A549 (cell line): Measurements from ENCODE around the gene ZFYVE9. TPM values are rescaled to one million over a fixed set of nuclear protein-coding genes. Genes with fewer than 3 reads are reported as not detected.

Experiments
- ATAC-seq, 2 experiments: fragments of 200-7000 bp in 1 of 2; fragments of >200 bp in 1 of 2; cut with Nextera tagmentation in 1 of 2; cut with Tn5 transposase in 1 of 2; 3 replicates each; pipeline versions ENCODE4 v1.8.0 to v1.9.1; 2018 to 2020; ENCODE audit warnings: mild to moderate bottlenecking in 1 of 2, moderate library complexity in 1 of 2
- CTCF ChIA-PET: fragments of 300-600 bp; sonication (Branson Sonifier 250); formaldehyde crosslinking; extraction: SDS; loops from one replicate; lab custom pipeline; 2021; ENCODE audit warnings: antibody characterized with exemption, inconsistent platforms; lab: Yijun Ruan, JAX
- POLR2A ChIA-PET: fragments of 350-600 bp; formaldehyde crosslinking; extraction: SDS; loops from one replicate; lab custom pipeline; 2021; ENCODE audit warnings: antibody characterized with exemption, inconsistent platforms; lab: Yijun Ruan, JAX
- DNase-seq, 2 experiments: peaks; one replicate each; pipeline versions ENCODE4 v3.0.0 to v3.0.0-alpha.2; 2011 to 2016; ENCODE audit warnings: low read depth in 1 of 2, low spot score in 1 of 2
- FAIRE-seq: peaks from 2 replicates; lab custom pipeline; 2011; peaks lifted over from hg19 to GRCh38; lab: Jason Lieb, UNC
- H3K27ac ChIP-seq, 2 experiments: fragments of >200 bp; sonication (Bioruptor Twin); formaldehyde crosslinking; 3 replicates each; pipeline ENCODE4 v1.5.1; 2016 to 2017
- H3K4me1 ChIP-seq: fragments of >200 bp; sonication (Bioruptor Twin); formaldehyde crosslinking; 3 replicates; pipeline ENCODE4 v1.6.1; 2016
- H3K4me2 ChIP-seq: fragments of >200 bp; sonication (Bioruptor Twin); formaldehyde crosslinking; 3 replicates; pipeline ENCODE4 v1.6.1; 2016
- H3K4me3 ChIP-seq: fragments of >200 bp; sonication (Bioruptor Twin); formaldehyde crosslinking; 3 replicates; pipeline ENCODE4 v1.5.1; 2016
- H3K9me3 ChIP-seq: fragments of >200 bp; sonication (Bioruptor Twin); formaldehyde crosslinking; 3 replicates; pipeline ENCODE4 v1.6.1; 2016
- BHLHE40 ChIP-seq: IDR thresholded peaks from 2 replicates; pipeline ENCODE4 v1.6.1; 2012; ENCODE audit warnings: low read depth, low read length, inconsistent platforms
- CBX8 ChIP-seq: fragments of 200-600 bp; sonication (generic); IDR thresholded peaks from 2 replicates; pipeline ENCODE4 v1.6.1; 2016
- CHD4 ChIP-seq: fragments of 200-600 bp; sonication (generic); IDR thresholded peaks from 2 replicates; pipeline ENCODE4 v1.6.1; 2016; ENCODE audit warnings: antibody characterized with exemption, mild to moderate bottlenecking, borderline replicate concordance
- FOSB ChIP-seq: fragments of 250-450 bp; sonication (Bioruptor Pico); IDR thresholded peaks from 2 replicates; pipeline ENCODE4 v1.5.0; 2020; ENCODE audit warnings: mild to moderate bottlenecking, moderate library complexity
- FOSL2 ChIP-seq, 2 experiments: fragments of 450-650 bp in 1 of 2; fragments of >200 bp in 1 of 2; sonication (Bioruptor Twin) in 1 of 2; formaldehyde crosslinking; IDR thresholded peaks; 2 replicates each; pipeline versions ENCODE4 v1.5.0 to v1.6.1; 2016 to 2020; ENCODE audit warnings: mild to moderate bottlenecking in 1 of 2, moderate library complexity in 1 of 2
- HOXB13 ChIP-seq: fragments of 250-450 bp; sonication (Bioruptor Pico); IDR thresholded peaks from 2 replicates; pipeline ENCODE4 v1.5.0; 2020; ENCODE audit warnings: low read depth, mild to moderate bottlenecking, moderate library complexity
- JUN ChIP-seq, 2 experiments: fragments of >200 bp; sonication (Bioruptor Twin); formaldehyde crosslinking; IDR thresholded peaks; 2 replicates in 1 of 2; 3 replicates in 1 of 2; pipeline ENCODE4 v1.6.1; 2016 to 2017
- KDM5A ChIP-seq: fragments of 200-600 bp; sonication (generic); IDR thresholded peaks from 2 replicates; pipeline ENCODE4 v1.6.1; 2016; ENCODE audit warnings: antibody characterized with exemption, mild to moderate bottlenecking
- MAFK ChIP-seq: fragments of 450-650 bp; IDR thresholded peaks from 2 replicates; pipeline ENCODE4 v1.6.1; 2014; ENCODE audit not compliant: partially characterized antibody
- MAZ ChIP-seq: fragments of 150-350 bp; IDR thresholded peaks from 2 replicates; pipeline ENCODE4 v1.6.1; 2014; ENCODE audit warnings: antibody characterized with exemption, low read depth, low read length, borderline replicate concordance
- POLR2A ChIP-seq: IDR thresholded peaks from 2 replicates; pipeline ENCODE4 v1.6.1; 2012; ENCODE audit warnings: mild to moderate bottlenecking, low read length
- POLR2AphosphoS2 ChIP-seq: conservative IDR thresholded peaks from 2 replicates; pipeline ENCODE4 v1.6.1; 2012; ENCODE audit warnings: low read length, improper control_type of control experiment, inconsistent platforms
- RARB ChIP-seq: fragments of 250-450 bp; sonication (Bioruptor Pico); IDR thresholded peaks from 2 replicates; pipeline ENCODE4 v1.8.0; 2021; ENCODE audit warnings: mild to moderate bottlenecking, moderate library complexity
- RNF2 ChIP-seq: fragments of 200-600 bp; sonication (generic); IDR thresholded peaks from 2 replicates; pipeline ENCODE4 v1.6.1; 2016; ENCODE audit warnings: low read depth, mild to moderate bottlenecking, antibody characterized with exemption, moderate library complexity, borderline replicate concordance
- SMC3 ChIP-seq: fragments of >200 bp; sonication (Bioruptor Twin); formaldehyde crosslinking; IDR thresholded peaks from 3 replicates; pipeline ENCODE4 v1.6.1; 2018; ENCODE audit warnings: inconsistent platforms
- SREBF2 ChIP-seq: fragments of 450-650 bp; IDR thresholded peaks from 2 replicates; pipeline ENCODE4 v1.6.1; 2014; ENCODE audit warnings: mild to moderate bottlenecking, moderate library complexity
- ZFP36 ChIP-seq: fragments of 450-650 bp; IDR thresholded peaks from 2 replicates; pipeline ENCODE4 v1.6.1; 2014; ENCODE audit warnings: borderline replicate concordance; ENCODE audit not compliant: partially characterized antibody
- WGBS: methylation state at CpG from one replicate; pipeline ENCODE4 v1.1.6; 2017; ENCODE audit errors: missing lambda C conversion rate; 5-methylcytosine and 5-hydroxymethylcytosine counted together
- polyA plus RNA-seq, 4 experiments: library from polyadenylated mRNA; depleted of rRNA in 3 of 4; stranded (reverse); fragments of >200 nt; fragmentation: RNase III in 1 of 4; extraction: RNeasy Plus Mini Kit Qiagen cat#74134 plus additional on column Dnase treatment in 1 of 4; gene quantifications; 2 replicates in 3 of 4; 3 replicates in 1 of 4; pipeline ENCODE4 v1.2.3, GENCODE V29; 2011 to 2017
- TF ChIP-seq, protein P1 (sequence below): fragments of 250-450 bp; sonication (Bioruptor Pico); IDR thresholded peaks from 2 replicates; pipeline ENCODE4 v1.5.0; 2021; ENCODE audit warnings: mild to moderate bottlenecking, moderate library complexity, borderline replicate concordance
- TF ChIP-seq, protein P2 (sequence below): fragments of 450-650 bp; IDR thresholded peaks from 2 replicates; pipeline ENCODE4 v1.6.1; 2014; ENCODE audit warnings: antibody characterized with exemption
- TF ChIP-seq, protein P3 (sequence below): fragments of >200 bp; sonication (Bioruptor Twin); formaldehyde crosslinking; IDR thresholded peaks from 3 replicates; pipeline ENCODE4 v1.6.1; 2016

Gene ZFYVE9
- polyA plus RNA-seq, 2 of the 4 experiments (the other 2 are of a cell fraction), result 7.1 to 11.9 TPM

DNA sequence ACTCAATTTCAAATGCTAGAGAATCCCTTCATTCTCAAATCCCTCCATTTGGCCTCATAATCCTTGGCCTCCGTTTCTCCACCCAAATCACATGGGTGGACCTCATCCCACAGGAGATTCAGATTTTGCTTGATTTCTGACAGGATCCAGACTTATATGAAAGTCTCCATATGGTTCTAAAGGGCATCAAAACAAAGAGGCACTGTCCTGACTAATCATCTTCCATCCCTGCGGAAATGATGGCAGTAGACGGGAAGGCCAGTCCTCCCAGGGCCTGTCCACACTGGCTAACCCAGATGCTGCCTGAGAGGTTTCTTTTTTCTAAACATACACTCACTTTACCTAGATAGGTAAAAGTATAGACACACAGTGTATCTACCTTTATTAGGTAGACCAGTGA, 243.5 kb downstream of the ZFYVE9 start:
- Histone ChIP-seq H3K9me3 (no peaks in the 10 kb centered on the region), H3K4me3 (no peak overlapping the region)
- POLR2A ChIA-PET, result no interaction called here
- CTCF ChIA-PET, result no interaction called here
- no peak for FAIRE-seq
- TF ChIP-seq SMC3 (no peak), SREBF2 (no peak), POLR2A (no peak), KDM5A (no peak), JUN (IDR thresholded peaks at IDR 0.05) (no peak), POLR2AphosphoS2 (no peak), BHLHE40 (no peak)
- TF ChIP-seq, protein P1, sequence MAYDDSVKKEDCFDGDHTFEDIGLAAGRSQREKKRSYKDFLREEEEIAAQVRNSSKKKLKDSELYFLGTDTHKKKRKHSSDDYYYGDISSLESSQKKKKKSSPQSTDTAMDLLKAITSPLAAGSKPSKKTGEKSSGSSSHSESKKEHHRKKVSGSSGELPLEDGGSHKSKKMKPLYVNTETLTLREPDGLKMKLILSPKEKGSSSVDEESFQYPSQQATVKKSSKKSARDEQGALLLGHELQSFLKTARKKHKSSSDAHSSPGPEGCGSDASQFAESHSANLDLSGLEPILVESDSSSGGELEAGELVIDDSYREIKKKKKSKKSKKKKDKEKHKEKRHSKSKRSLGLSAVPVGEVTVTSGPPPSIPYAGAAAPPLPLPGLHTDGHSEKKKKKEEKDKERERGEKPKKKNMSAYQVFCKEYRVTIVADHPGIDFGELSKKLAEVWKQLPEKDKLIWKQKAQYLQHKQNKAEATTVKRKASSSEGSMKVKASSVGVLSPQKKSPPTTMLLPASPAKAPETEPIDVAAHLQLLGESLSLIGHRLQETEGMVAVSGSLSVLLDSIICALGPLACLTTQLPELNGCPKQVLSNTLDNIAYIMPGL (CRISPR knock-in tag), result no peak
- TF ChIP-seq, protein P2, sequence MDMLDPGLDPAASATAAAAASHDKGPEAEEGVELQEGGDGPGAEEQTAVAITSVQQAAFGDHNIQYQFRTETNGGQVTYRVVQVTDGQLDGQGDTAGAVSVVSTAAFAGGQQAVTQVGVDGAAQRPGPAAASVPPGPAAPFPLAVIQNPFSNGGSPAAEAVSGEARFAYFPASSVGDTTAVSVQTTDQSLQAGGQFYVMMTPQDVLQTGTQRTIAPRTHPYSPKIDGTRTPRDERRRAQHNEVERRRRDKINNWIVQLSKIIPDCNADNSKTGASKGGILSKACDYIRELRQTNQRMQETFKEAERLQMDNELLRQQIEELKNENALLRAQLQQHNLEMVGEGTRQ, result no peak
- TF ChIP-seq, all 56 proteins: peak for 0
- 92% methylated on average over 3 of the region's 3 CpGs for WGBS
- Histone ChIP-seq H3K27ac (no peak overlapping the region), H3K4me1 (no peaks in the 10 kb centered on the region), H3K4me2 (no peak overlapping the region)
- ATAC-seq, result no peak
- DNase-seq, result no peak

DNA sequence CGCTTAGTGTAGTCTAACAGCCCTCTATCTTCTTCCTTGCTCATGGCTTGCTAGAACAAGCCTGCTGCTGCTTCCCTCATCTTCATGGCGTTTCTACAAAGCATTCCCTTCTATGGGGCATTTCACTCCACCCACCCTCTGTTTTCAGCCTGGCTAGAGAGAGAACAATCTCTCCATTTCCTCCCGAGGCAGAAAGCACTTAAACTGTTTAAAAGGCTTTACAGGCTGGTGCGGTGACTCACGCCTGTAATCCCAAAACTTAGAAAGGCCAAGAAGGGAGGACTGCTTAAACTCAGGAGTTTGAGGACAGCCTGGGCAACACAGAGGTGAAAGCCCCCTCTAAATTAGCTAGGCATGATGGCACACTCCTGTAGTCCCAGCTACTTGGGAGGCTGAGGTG, 244.6 kb downstream of the ZFYVE9 start:
- 90% methylated on average over 5 of the region's 5 CpGs for WGBS
- CTCF ChIA-PET, result no interaction called here
- no peak for ATAC-seq
- Histone ChIP-seq H3K4me2 (no peak overlapping the region), H3K27ac (no peak overlapping the region), H3K4me3 (no peak overlapping the region), H3K9me3 (no peaks in the 10 kb centered on the region), H3K4me1 (no peaks in the 10 kb centered on the region)
- TF ChIP-seq RARB, result no peak
- TF ChIP-seq MAZ, result no peak
- no peak for TF ChIP-seq RNF2
- POLR2A ChIA-PET, result no interaction called here
- DNase-seq, result no peak
- no peak for FAIRE-seq

DNA sequence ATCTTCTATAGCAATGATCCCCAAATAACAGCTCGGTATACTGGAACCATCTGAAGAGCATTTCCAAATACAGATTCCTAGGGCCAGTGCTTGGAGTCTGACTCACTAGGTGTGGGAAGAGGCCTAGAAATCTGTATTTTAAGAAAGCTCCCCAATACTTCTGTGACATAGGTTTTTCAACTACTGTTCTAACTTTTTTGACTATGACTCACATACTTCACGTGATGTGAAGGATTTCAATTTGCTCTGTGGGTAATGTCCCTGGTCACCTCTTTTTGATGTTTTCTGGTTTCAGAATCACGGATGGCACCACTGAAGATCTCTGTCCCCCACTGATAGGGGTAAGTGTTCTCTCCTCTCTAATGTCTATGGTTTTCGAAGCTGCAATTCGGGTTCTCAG, 251.3 kb downstream of the ZFYVE9 start:
- ChIA-PET CTCF (interaction anchor here (0.6 to 1.1 kb wide), 2 partner anchors 9 to 11 kb away, joined by 3 read pairs; partner anchors contain the start of genes ORC1 and PRPF38A), POLR2A (no interaction called here)
- TF ChIP-seq HOXB13 (CRISPR knock-in tag), result no peak
- no peak for TF ChIP-seq POLR2AphosphoS2
- TF ChIP-seq CBX8, result no peak
- no peak for TF ChIP-seq FOSL2 (IDR thresholded peaks at IDR 0.05)
- TF ChIP-seq FOSL2 (CRISPR knock-in tag; IDR thresholded peaks at IDR 0.05), result peak; percentile 13; the same call in 1 of the 2 replicates
- TF ChIP-seq FOSB (CRISPR knock-in tag), result no peak
- TF ChIP-seq ZFP36, result no peak
- no peak for TF ChIP-seq MAFK
- TF ChIP-seq, protein P3, sequence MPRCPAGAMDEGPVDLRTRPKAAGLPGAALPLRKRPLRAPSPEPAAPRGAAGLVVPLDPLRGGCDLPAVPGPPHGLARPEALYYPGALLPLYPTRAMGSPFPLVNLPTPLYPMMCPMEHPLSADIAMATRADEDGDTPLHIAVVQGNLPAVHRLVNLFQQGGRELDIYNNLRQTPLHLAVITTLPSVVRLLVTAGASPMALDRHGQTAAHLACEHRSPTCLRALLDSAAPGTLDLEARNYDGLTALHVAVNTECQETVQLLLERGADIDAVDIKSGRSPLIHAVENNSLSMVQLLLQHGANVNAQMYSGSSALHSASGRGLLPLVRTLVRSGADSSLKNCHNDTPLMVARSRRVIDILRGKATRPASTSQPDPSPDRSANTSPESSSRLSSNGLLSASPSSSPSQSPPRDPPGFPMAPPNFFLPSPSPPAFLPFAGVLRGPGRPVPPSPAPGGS, result no peak
- TF ChIP-seq CHD4, result no peak
- Histone ChIP-seq H3K9me3 (no peaks in the 10 kb centered on the region), H3K27ac (no peak overlapping the region), H3K4me3 (no peak overlapping the region), H3K4me2 (no peak overlapping the region), H3K4me1 (no peaks in the 10 kb centered on the region)
- DNase-seq (no peak), ATAC-seq (no peak), FAIRE-seq (no peak)
- WGBS, result 95% methylated on average over 5 of the region's 5 CpGs

Other genes starting within 250 kb of the ZFYVE9 start
- 6.9 and 7.9 TPM in 2 replicates for gene RAB3B, start 151.4 kb upstream of the ZFYVE9 start, polyA plus RNA-seq (2011; rRNA removed)
- 10.9 to 15.1 TPM (median 13.6 TPM) in 3 replicates for gene RAB3B, start 151.4 kb upstream of the ZFYVE9 start, polyA plus RNA-seq (2017; fragmentation: RNase III; extraction: RNeasy Plus Mini Kit Qiagen cat#74134 plus additional on column Dnase treatment)
- 12.0 TPM in 2 replicates for gene KTI12, start 108.3 kb upstream of the ZFYVE9 start, polyA plus RNA-seq (2011; rRNA removed)
- 9.6 to 11.8 TPM (median 10.9 TPM) in 3 replicates for gene KTI12, start 108.3 kb upstream of the ZFYVE9 start, polyA plus RNA-seq (2017; fragmentation: RNase III; extraction: RNeasy Plus Mini Kit Qiagen cat#74134 plus additional on column Dnase treatment)
- gene TXNDC12, start 86.9 kb upstream of the ZFYVE9 start, polyA plus RNA-seq (2011; rRNA removed), result 42.0 and 65.2 TPM in 2 replicates
- 54.3 to 61.0 TPM (median 59.7 TPM) in 3 replicates for gene TXNDC12, start 86.9 kb upstream of the ZFYVE9 start, polyA plus RNA-seq (2017; fragmentation: RNase III; extraction: RNeasy Plus Mini Kit Qiagen cat#74134 plus additional on column Dnase treatment)
- 47.7 and 63.8 TPM in 2 replicates for gene BTF3L4, start 85.8 kb upstream of the ZFYVE9 start, polyA plus RNA-seq (2011; rRNA removed)
- gene BTF3L4, start 85.8 kb upstream of the ZFYVE9 start, polyA plus RNA-seq (2017; fragmentation: RNase III; extraction: RNeasy Plus Mini Kit Qiagen cat#74134 plus additional on column Dnase treatment), result 46.8 to 53.7 TPM (median 47.4 TPM) in 3 replicates
- 9.8 and 14.0 TPM in 2 replicates for gene CC2D1B, start 224.1 kb downstream of the ZFYVE9 start, polyA plus RNA-seq (2011; rRNA removed)
- gene CC2D1B, start 224.1 kb downstream of the ZFYVE9 start, polyA plus RNA-seq (2017; fragmentation: RNase III; extraction: RNeasy Plus Mini Kit Qiagen cat#74134 plus additional on column Dnase treatment), result 15.6 to 18.4 TPM (median 18.2 TPM) in 3 replicates